GM12878 (cell line): ENCODE results near the gene ITGA1. TPM values are rescaled to one million over a fixed set of nuclear protein-coding genes. Genes with fewer than 3 reads are reported as not detected.

ENCODE experiments used
- ATAC-seq: fragments of 200-7000 bp; cut with Tn5 transposase; 3 replicates; pipeline ENCODE4 v1.9.1; 2020; ENCODE audit warnings: mild to moderate bottlenecking, moderate library complexity
- BruUV-seq: library from RNA; stranded (reverse); fragments of 400-500 nt; replicated peaks from 2 replicates; lab custom pipeline; 2021; lab: Mats Ljungman, UMichigan
- CTCF ChIA-PET: fragments of 300-600 bp; sonication (Branson Sonifier 250); formaldehyde crosslinking; extraction: SDS; loops from one replicate; lab custom pipeline; 2021; ENCODE audit warnings: inconsistent platforms; lab: Yijun Ruan, JAX
- POLR2A ChIA-PET: fragments of 350-600 bp; formaldehyde crosslinking; extraction: SDS; loops from one replicate; lab custom pipeline; 2021; ENCODE audit warnings: inconsistent platforms; lab: Charles Lee
- RAD21 ChIA-PET: fragments of 300-600 bp; sonication (Branson Sonifier 250); formaldehyde crosslinking; loops from one replicate; lab custom pipeline; 2023; ENCODE audit warnings: antibody characterized with exemption; ENCODE audit not compliant: unreplicated experiment; lab: Charles Lee
- SMC1A ChIA-PET: fragments of 300-600 bp; sonication (Branson Sonifier 250); formaldehyde crosslinking; loops from one replicate; lab custom pipeline; 2023; ENCODE audit not compliant: unreplicated experiment, uncharacterized antibody; lab: Charles Lee
- DNase-seq: peaks from one replicate; pipeline ENCODE4 v3.0.0-alpha.2; 2011; ENCODE audit warnings: low read depth, low spot score
- FAIRE-seq: peaks from 3 replicates; lab custom pipeline; 2011; peaks lifted over from hg19 to GRCh38; lab: Jason Lieb, UNC
- H2AFZ ChIP-seq: 2 replicates; pipeline ENCODE4 v1.6.0; 2011; ENCODE audit warnings: low read depth, low read length, control low read depth; ENCODE audit not compliant: control insufficient read depth
- H3K27ac ChIP-seq: 2 replicates; pipeline ENCODE4 v1.5.1; 2011; ENCODE audit warnings: control low read depth; ENCODE audit not compliant: control insufficient read depth, insufficient read depth
- H3K27me3 ChIP-seq, 2 experiments: replicated peaks in 1 of 2; 2 replicates each; pipeline versions ENCODE4 v1.6.0 to v1.6.1; 2011; ENCODE audit warnings: low read length in 1 of 2; ENCODE audit not compliant: control insufficient read depth in 2 of 2, insufficient read depth in 2 of 2
- H3K36me3 ChIP-seq, 2 experiments: 2 replicates each; pipeline ENCODE4 v1.5.1; 2011; ENCODE audit warnings: low read length in 1 of 2; ENCODE audit not compliant: control insufficient read depth in 2 of 2, insufficient read depth in 2 of 2
- H3K4me1 ChIP-seq: 2 replicates; pipeline ENCODE4 v1.6.1; 2011; ENCODE audit warnings: mild to moderate bottlenecking, low read length, moderate library complexity, mixed read lengths; ENCODE audit not compliant: control insufficient read depth, insufficient read depth
- H3K4me2 ChIP-seq: 2 replicates; pipeline ENCODE4 v1.6.0; 2011; ENCODE audit warnings: control low read depth; ENCODE audit not compliant: control insufficient read depth, insufficient read depth
- H3K4me3 ChIP-seq: fragments of 200-600 bp; sonication (generic); 2 replicates; pipeline ENCODE4 v1.5.1; 2016
- H3K79me2 ChIP-seq: 2 replicates; pipeline ENCODE4 v1.6.0; 2011; ENCODE audit warnings: low read length; ENCODE audit not compliant: control insufficient read depth, insufficient read depth
- H3K9ac ChIP-seq: 2 replicates; pipeline ENCODE4 v1.8.0; 2011; ENCODE audit warnings: low read length, control low read depth, mixed read lengths; ENCODE audit not compliant: control insufficient read depth, insufficient read depth
- H3K9me3 ChIP-seq: replicated peaks from 3 replicates; pipeline ENCODE4 v1.5.1; 2011; ENCODE audit warnings: mild to moderate bottlenecking, low read length; ENCODE audit not compliant: control insufficient read depth, insufficient read depth
- H4K20me1 ChIP-seq: 2 replicates; pipeline ENCODE4 v1.6.0; 2011; ENCODE audit not compliant: control insufficient read depth, insufficient read depth
- ASH2L ChIP-seq: fragments of 300-600, 200-600 bp; sonication (generic); IDR thresholded peaks from 2 replicates; pipeline ENCODE4 v1.6.1; 2017; ENCODE audit warnings: low read depth, mild to moderate bottlenecking, borderline replicate concordance
- CBFB ChIP-seq: IDR thresholded peaks from 2 replicates; pipeline ENCODE4 v1.6.1; 2016; ENCODE audit warnings: antibody characterized with exemption, low read depth
- HDAC2 ChIP-seq: fragments of 200-600 bp; sonication (generic); IDR thresholded peaks from 2 replicates; pipeline ENCODE4 v1.6.1; 2017
- MEF2A ChIP-seq: IDR thresholded peaks from 2 replicates; pipeline ENCODE4 v1.6.1; 2011; ENCODE audit warnings: low read depth, mild to moderate bottlenecking, low read length, moderate library complexity; ENCODE audit not compliant: insufficient read depth
- MEF2B ChIP-seq: fragments of 450-650 bp; IDR thresholded peaks from 2 replicates; pipeline ENCODE4 v1.6.1; 2018; ENCODE audit warnings: mild to moderate bottlenecking, moderate library complexity; ENCODE audit not compliant: partially characterized antibody, poor library complexity, severe bottlenecking
- RAD51 ChIP-seq: fragments of 450-650 bp; IDR thresholded peaks from 2 replicates; pipeline ENCODE4 v1.6.1; 2016; ENCODE audit warnings: moderate library complexity, mild to moderate bottlenecking, inconsistent platforms
- SMAD5 ChIP-seq: IDR thresholded peaks from 2 replicates; pipeline ENCODE4 v1.6.1; 2016; ENCODE audit warnings: antibody characterized with exemption, low read depth
- SPI1 ChIP-seq: IDR thresholded peaks from 2 replicates; pipeline ENCODE4 v1.6.1; 2011; ENCODE audit warnings: low read depth, mild to moderate bottlenecking, low read length, moderate library complexity, borderline replicate concordance; ENCODE audit not compliant: insufficient read depth
- STAT3 ChIP-seq: IDR thresholded peaks from 2 replicates; pipeline ENCODE4 v1.6.1; 2011; ENCODE audit warnings: low read depth, low read length, improper control_type of control experiment
- ZBTB4 ChIP-seq: fragments of 450-650 bp; formaldehyde crosslinking; IDR thresholded peaks from 2 replicates; pipeline ENCODE4 v1.4.0; 2022; ENCODE audit warnings: mild to moderate bottlenecking, moderate library complexity
- WGBS: methylation state at CpG from one replicate; pipeline ENCODE4 v1.1.6; 2016; ENCODE audit warnings: low lambda C conversion rate; ENCODE audit not compliant: insufficient replicate concordance, insufficient coverage; ENCODE audit errors: missing lambda C conversion rate; 5-methylcytosine and 5-hydroxymethylcytosine counted together
- in situ Hi-C: fragments of 300-500 bp; cut with MboI; formaldehyde crosslinking; loops from 9 replicates; pipeline ENCODE4 v1.14.3; 2018; ENCODE audit warnings: mixed read lengths
- intact Hi-C: fragments of 100-400 bp; cut with micrococcal nuclease; formaldehyde crosslinking; loops from one replicate; pipeline ENCODE4 v1.14.2; 2022; ENCODE audit not compliant: unreplicated experiment
- polyA plus RNA-seq, 11 experiments: library from polyadenylated mRNA; depleted of rRNA in 4 of 11; unstranded in 6 of 11; stranded (reverse) in 5 of 11; fragments of >200 nt; fragmentation: Nextera tagmentation in 4 of 11; fragmentation: Illumina TruSeq in 1 of 11; extraction: Ambion mirVana in 4 of 11; extraction: Trizol in 1 of 11; gene quantifications; 1 replicate in 1 of 11; 2 replicates in 10 of 11; pipeline versions ENCODE4 v1.2.1 to v1.2.3, GENCODE V29; 2011 to 2016; ENCODE audit warnings: inconsistent platforms in 2 of 11, missing spikeins in 2 of 11, low read depth in 1 of 11
- total RNA-seq, 4 experiments: library from RNA; depleted of rRNA in 3 of 4; stranded (reverse); fragments of >200 nt in 3 of 4; fragmentation: Illumina TruSeq in 1 of 4; extraction: Trizol in 1 of 4; gene quantifications; 2 replicates each; pipeline versions ENCODE4 v1.2.1 to v1.2.3, GENCODE V29; 2013 to 2021
- TF ChIP-seq, protein P1 (sequence below): fragments of 450-650 bp; IDR thresholded peaks from 2 replicates; pipeline ENCODE4 v1.6.1; 2018; ENCODE audit warnings: borderline replicate concordance, mild to moderate bottlenecking; ENCODE audit not compliant: partially characterized antibody
- TF ChIP-seq, protein P2 (sequence below): fragments of 450-650 bp; IDR thresholded peaks from 2 replicates; pipeline ENCODE4 v1.6.1; 2017; ENCODE audit warnings: mild to moderate bottlenecking, low read depth, inconsistent platforms; ENCODE audit not compliant: poor library complexity, severe bottlenecking
- TF ChIP-seq, protein P3 (sequence below): IDR thresholded peaks from 2 replicates; pipeline ENCODE4 v1.6.1; 2012; ENCODE audit warnings: low read depth, low read length, improper control_type of control experiment

The ITGA1 gene
- total and polyA plus RNA-seq, 10 of the 15 experiments (the other 5 are each of a cell fraction or from before 2014, with no cell fraction given) = 0.02 to 0.56 (median 0.19) TPM

DNA sequence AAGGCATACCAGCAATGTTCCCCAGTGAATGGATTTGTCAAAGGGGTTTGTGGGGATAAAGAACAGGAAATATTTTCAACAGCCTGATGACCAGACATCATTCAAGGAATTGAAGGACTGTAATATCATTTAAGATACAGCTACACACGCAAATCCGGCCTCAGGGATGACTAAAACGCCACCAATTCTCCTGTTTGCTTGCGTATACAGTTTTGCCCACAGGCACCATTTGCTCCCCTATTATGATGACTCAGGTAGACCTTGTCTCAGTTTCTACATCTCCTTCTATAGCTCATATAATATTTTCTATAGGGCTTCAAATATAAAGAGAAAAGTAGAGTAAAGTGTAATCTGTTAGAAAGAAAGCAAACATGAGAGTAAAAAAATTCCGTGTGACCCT lies 29.7 kb upstream of the ITGA1 start:
- no TSS peak for BruUV-seq
- DNase-seq = no peak
- in situ Hi-C loops = no loop called here
- no peak overlapping the region for H3K9ac ChIP-seq
- no peaks in the 10 kb centered on the region for H3K79me2 ChIP-seq
- H3K4me3 ChIP-seq = no peak overlapping the region
- H3K9me3 ChIP-seq = no peaks in the 10 kb centered on the region
- CTCF ChIA-PET = interaction anchor here (0.8 kb wide), 1 partner anchor 205 kb away, joined by 3 read pairs; no protein-coding TSS in a partner anchor
- no peak overlapping the region for H3K4me2 ChIP-seq
- no peaks in the 10 kb centered on the region for H3K4me1 ChIP-seq
- H3K27ac ChIP-seq = no peak overlapping the region
- whole genome bisulfite sequencing = 58% methylated on average over 5 of the region's 5 CpGs
- POLR2A ChIA-PET = no interaction called here
- intact Hi-C loops = no loop called here
- no peak for ATAC-seq
- TF ChIP-seq ZBTB4 (CRISPR knock-in tag) = no peak
- TF ChIP-seq STAT3 = no peak
- TF ChIP-seq, protein P1, sequence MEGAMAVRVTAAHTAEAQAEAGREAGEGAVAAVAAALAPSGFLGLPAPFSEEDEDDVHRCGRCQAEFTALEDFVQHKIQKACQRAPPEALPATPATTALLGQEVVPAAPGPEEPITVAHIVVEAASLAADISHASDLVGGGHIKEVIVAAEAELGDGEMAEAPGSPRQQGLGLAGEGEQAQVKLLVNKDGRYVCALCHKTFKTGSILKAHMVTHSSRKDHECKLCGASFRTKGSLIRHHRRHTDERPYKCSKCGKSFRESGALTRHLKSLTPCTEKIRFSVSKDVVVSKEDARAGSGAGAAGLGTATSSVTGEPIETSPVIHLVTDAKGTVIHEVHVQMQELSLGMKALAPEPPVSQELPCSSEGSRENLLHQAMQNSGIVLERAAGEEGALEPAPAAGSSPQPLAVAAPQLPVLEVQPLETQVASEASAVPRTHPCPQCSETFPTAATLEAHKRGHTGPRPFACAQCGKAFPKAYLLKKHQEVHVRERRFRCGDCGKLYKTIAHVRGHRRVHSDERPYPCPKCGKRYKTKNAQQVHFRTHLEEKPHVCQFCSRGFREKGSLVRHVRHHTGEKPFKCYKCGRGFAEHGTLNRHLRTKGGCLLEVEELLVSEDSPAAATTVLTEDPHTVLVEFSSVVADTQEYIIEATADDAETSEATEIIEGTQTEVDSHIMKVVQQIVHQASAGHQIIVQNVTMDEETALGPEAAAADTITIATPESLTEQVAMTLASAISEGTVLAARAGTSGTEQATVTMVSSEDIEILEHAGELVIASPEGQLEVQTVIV = no peak
- no peak for TF ChIP-seq MEF2B
- TF ChIP-seq, protein P2, sequence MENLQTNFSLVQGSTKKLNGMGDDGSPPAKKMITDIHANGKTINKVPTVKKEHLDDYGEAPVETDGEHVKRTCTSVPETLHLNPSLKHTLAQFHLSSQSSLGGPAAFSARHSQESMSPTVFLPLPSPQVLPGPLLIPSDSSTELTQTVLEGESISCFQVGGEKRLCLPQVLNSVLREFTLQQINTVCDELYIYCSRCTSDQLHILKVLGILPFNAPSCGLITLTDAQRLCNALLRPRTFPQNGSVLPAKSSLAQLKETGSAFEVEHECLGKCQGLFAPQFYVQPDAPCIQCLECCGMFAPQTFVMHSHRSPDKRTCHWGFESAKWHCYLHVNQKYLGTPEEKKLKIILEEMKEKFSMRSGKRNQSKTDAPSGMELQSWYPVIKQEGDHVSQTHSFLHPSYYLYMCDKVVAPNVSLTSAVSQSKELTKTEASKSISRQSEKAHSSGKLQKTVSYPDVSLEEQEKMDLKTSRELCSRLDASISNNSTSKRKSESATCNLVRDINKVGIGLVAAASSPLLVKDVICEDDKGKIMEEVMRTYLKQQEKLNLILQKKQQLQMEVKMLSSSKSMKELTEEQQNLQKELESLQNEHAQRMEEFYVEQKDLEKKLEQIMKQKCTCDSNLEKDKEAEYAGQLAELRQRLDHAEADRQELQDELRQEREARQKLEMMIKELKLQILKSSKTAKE = no peak
- no peak for TF ChIP-seq HDAC2
- no peak for TF ChIP-seq CBFB
- no peak for TF ChIP-seq RAD51
- no peak for TF ChIP-seq MEF2A
- no peak for TF ChIP-seq SPI1
- TF ChIP-seq, protein P3, sequence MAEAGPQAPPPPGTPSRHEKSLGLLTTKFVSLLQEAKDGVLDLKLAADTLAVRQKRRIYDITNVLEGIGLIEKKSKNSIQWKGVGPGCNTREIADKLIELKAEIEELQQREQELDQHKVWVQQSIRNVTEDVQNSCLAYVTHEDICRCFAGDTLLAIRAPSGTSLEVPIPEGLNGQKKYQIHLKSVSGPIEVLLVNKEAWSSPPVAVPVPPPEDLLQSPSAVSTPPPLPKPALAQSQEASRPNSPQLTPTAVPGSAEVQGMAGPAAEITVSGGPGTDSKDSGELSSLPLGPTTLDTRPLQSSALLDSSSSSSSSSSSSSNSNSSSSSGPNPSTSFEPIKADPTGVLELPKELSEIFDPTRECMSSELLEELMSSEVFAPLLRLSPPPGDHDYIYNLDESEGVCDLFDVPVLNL = no peak
- TF ChIP-seq ASH2L = no peak
- no peak for TF ChIP-seq SMAD5
- TF ChIP-seq, all 136 proteins: peak for 0
- no peak for FAIRE-seq
- SMC1A ChIA-PET = no interaction called here
- H2AFZ ChIP-seq = no peak overlapping the region
- RAD21 ChIA-PET = no interaction called here
- no peaks in the 10 kb centered on the region for H3K36me3 ChIP-seq
- H3K27me3 ChIP-seq = no peaks in the 10 kb centered on the region
- no peaks in the 10 kb centered on the region for H4K20me1 ChIP-seq
